ENCODE measurements around the gene CLMN.

CLMN gene

DNA sequence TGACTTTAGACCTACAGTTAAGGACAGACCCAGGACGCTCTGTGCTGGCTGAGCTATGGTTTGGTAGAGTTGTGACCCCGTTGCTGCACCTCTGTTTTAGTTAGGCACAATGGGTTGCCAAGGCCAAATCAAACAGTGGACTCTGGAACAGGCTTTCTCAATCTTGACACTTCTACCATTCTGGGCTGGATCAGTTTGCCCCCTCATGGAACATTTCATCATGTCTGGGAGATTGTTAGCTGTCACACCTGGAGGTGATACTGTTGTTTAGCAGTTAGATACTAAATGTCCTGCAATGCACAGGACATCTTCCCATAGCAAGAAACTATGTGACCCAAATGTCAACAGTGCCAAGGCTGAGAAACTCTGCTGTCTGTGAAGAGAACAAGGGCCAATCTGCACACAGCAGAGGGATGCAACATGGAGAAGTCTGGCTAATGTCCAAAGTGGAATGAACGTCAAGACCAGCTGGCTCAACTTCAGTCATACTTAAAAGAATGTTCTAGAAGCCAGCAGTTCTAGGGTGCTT lies 96.8 kb downstream of the CLMN start:
- TF ChIP-seq, protein P1, sequence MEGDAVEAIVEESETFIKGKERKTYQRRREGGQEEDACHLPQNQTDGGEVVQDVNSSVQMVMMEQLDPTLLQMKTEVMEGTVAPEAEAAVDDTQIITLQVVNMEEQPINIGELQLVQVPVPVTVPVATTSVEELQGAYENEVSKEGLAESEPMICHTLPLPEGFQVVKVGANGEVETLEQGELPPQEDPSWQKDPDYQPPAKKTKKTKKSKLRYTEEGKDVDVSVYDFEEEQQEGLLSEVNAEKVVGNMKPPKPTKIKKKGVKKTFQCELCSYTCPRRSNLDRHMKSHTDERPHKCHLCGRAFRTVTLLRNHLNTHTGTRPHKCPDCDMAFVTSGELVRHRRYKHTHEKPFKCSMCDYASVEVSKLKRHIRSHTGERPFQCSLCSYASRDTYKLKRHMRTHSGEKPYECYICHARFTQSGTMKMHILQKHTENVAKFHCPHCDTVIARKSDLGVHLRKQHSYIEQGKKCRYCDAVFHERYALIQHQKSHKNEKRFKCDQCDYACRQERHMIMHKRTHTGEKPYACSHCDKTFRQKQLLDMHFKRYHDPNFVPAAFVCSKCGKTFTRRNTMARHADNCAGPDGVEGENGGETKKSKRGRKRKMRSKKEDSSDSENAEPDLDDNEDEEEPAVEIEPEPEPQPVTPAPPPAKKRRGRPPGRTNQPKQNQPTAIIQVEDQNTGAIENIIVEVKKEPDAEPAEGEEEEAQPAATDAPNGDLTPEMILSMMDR (IDR thresholded peaks at IDR 0.05; ENCODE audit: low read depth, low read length) = no peak
- no peak overlapping the region for H3K4me3 ChIP-seq (ENCODE audit: low read depth, low read length)

DNA sequence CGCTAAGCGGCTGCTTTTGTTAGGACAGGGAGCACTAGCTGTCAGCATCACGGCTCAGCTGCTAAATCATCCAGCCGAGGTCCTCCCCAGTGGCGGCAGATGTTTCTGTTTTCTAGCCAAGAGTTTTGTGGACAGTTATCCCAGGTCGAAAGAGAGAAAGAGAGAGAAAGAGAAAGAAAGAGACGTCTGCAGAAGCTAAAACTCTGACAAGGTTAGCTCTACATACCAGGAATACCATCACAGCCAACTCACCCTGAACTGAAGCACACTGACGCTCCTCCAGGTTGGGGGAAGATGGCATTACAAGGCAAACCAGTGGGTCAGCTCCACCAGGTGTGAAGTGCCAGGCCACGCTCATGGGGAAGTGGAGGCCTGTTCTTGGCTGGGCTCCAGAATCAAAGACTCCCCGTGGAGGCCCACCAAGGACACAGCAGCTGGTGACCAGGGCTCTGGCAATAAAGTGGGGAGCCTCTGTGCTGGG lies 97.5 kb downstream of the CLMN start:
- peak overlapping the region; percentile 10; the same call in 1 of the 2 replicates for H3K4me3 ChIP-seq (ENCODE audit: low read depth, low read length)
- TF ChIP-seq, protein P1 (IDR thresholded peaks at IDR 0.05; ENCODE audit: low read depth, low read length) = no peak

DNA sequence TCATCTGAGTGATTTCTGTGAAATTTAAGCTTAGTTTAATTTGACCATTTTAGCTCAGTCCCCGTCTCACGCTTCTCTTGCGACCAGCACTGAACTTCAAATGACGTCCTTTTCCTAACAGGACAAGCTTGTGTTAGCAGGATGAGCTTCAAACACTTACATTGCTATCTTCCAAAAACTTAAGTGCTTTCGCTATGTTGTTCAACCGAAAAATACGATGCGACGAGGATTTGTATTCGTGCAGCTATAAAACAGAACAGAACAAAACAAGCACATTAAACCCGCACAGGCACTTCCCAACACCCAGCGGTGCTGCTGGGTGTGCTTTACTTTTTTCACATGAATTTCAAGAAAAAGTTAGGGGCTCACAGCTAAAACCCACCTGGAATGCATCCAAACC lies 98.2 kb downstream of the CLMN start:
- TF ChIP-seq, protein P1 (IDR thresholded peaks at IDR 0.05; ENCODE audit: low read depth, low read length) = no peak
- H3K4me3 ChIP-seq (ENCODE audit: low read depth, low read length) = no peak overlapping the region

DNA sequence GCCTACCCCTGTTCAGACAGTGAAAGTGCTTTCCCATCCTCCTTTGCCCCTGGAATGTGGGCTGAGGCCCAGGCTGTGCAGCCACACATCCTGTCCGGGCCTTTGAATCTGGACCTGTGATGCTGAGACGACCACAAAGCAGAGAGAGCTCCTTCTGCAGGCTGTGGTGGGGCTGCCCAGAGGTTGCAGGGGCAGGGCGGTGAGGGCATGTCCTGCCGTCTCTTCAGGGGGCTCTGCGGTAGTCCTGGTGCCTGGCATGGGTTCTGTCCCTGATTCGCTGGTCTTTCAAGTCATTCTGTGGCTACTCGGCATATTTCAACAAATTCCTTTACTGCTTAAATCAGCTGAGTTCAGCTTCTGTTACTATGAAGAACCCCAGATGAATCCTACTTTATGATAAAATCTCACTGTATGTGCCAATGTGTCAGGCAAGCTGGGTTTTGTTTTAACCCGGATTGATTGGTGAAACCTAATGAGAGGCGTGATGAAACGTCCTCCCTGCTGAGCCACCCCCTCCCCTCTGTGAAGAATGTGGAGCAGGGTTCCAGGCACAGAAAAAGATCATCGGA lies 99.0 kb downstream of the CLMN start:
- no peak overlapping the region for H3K4me3 ChIP-seq (ENCODE audit: low read depth, low read length)
- TF ChIP-seq, protein P1 (IDR thresholded peaks at IDR 0.05; ENCODE audit: low read depth, low read length) = no peak

DNA sequence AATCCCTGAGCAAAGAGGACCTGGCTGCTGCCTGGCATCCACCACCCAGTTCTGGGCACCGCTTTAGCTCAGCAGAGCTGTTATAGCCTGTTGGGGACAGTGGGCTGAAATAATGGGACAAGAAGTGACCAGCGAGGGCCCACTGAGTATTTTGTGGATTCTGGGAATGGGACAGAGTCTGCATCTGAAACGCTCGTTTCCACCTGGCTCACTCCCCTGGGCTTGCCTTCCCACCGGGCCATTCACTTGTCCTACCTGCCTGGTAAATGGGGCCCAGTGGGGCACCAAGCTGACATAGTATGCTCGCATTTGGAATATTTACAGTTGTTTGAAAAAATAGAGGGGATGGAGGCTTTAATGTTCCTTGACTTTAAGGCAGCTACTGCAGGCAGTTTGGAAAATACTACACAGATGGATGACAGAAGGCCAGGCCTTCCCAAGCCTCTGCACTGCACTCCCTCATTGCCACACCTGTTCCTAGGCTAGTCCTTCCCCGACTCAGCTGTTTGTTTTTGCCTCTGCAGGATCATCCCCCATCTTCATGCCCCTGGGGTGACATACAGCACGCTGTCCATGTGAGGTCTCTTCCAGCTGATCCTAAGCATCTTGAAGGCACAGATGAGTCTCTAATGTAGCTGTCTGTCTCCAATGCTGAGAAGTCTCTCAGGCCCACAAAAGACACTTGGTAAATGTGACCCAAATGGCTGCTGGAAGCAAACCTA lies 101.1 kb downstream of the CLMN start:
- TF ChIP-seq, protein P1 (IDR thresholded peaks at IDR 0.05; ENCODE audit: low read depth, low read length) = no peak
- no peak overlapping the region for H3K4me3 ChIP-seq (ENCODE audit: low read depth, low read length)

DNA sequence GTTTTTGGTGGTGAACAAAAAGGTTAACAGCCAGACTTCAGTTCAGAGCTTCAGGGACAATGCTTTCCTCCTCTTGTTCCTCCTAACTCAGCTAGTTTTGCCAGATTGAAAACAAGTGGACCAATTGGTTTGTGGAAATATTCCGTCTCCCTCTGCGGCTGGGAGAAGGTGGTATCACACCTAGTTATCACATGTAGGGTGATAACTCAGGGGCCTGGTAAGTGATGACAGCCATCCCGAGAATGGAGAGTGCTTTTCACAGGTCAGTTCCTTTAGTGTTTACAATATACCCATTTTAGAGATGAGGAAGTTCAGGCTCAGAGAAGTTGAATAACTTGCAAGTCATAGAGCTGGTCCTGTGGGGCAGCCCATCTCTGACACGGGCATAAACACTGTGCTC lies 101.7 kb downstream of the CLMN start:
- H3K4me3 ChIP-seq (ENCODE audit: low read depth, low read length) = no peak overlapping the region
- TF ChIP-seq, protein P1 (IDR thresholded peaks at IDR 0.05; ENCODE audit: low read depth, low read length) = no peak

DNA sequence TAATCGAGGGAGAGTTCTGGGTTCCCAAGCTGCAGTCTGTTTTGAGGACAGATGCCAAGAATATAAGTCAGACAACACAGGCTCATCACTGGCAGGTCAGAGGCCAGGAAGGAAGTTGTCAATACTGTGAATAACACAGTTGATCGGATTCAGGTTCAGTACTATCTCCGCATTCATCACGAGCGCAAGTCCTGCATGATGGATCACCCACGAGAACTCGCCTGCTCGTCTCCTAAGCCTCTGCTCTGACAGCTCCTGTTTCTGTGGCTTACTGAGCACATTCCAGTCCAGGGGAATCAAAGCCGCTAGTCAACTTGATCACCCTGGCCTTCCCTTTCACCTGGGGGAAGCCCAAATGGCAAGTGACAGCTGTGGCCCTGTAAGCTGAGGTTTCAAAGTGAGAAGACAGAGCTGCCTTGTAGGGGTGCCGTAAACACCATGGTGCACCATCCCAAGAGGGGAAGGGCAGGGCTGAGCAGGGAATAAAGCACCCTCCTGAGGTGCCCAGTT lies 102.3 kb downstream of the CLMN start:
- H3K4me3 ChIP-seq (ENCODE audit: low read depth, low read length) = no peak overlapping the region
- TF ChIP-seq, protein P1 (IDR thresholded peaks at IDR 0.05; ENCODE audit: low read depth, low read length) = no peak

Measured in WI38 (cell line).